GM19324 (cell line): ENCODE measurements around the gene COL4A4.

Experiments used
- ATAC-seq: cut with Tn5 transposase; IDR thresholded peaks from one replicate; pipeline ENCODE4 v1.9.1; 2021; ENCODE audit warnings: mild to moderate bottlenecking, moderate library complexity; ENCODE audit not compliant: unreplicated experiment, low FRiP score

Gene COL4A4

DNA sequence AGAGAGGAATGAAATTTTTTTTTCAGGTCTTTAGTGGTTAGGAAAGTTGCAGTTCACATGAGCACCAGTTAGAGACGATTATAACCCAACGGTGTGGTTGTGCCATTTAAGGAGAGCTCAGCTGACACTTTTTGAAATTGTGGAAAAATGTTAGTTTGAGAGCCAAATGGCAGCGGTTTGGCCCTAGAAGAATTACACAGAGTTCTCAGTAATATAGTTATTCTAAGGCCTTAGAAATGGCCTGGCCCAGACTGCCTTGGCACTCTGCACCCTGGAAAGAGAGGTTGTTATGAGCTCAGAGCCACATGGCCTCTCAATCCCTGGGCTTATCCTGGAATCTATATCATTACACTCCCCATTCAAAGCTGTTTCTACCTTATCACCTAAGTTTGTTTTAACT is 210.8 kb downstream of the COL4A4 start:
- ATAC-seq = no peak
